ENCODE data around the gene LCA5.
"Not testable (repeated sequence)": the region's sequence is repeated elsewhere in the genome, so short reads cannot be mapped to it uniquely, and the experiment has no call there.

LCA5 gene

DNA sequence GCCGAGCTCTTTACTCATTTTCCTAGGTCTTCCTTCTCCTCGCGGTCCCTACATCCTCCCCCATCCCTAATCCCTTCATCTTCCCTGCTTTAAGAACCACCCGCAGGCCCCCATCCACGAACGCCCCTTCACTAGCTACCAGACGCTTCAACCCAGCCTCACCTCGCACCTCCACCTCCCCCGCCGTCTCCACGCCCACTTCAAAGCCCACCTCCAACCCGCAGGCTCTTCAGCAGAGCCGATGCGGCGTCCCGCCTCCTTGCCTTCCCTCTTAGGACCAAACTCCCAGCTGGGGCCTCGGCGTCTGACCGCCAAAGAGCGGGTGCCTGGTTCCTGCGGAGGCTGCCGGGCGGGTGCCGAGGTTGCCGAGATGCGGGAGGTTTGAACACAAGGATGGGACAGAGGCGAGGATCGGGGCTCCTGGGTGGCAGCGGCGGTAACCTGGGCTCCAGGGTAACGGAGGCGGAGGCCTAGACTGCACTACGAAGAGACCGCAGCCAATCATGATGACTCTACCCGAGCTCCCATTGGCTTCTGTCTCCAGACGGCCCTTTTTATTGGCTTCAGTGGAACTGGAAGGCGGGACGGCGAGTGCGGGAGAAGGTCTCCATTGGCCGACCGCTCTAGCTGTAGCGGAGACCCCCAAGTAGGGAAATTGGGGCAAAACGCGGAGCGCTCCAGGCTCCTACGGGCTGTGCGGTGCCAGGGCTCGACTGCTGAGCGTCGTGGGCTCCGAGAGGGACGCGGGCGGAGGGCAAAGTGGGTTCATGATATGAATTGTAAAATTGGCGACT, at the start of gene LCA5:
Gene LCA5 (minus strand): TSS at position 477 of the 794 bp plus-strand sequence. CDS start 18,536 bp downstream, outside the sequence.
- DNase-seq = peak; percentile 86

DNA sequence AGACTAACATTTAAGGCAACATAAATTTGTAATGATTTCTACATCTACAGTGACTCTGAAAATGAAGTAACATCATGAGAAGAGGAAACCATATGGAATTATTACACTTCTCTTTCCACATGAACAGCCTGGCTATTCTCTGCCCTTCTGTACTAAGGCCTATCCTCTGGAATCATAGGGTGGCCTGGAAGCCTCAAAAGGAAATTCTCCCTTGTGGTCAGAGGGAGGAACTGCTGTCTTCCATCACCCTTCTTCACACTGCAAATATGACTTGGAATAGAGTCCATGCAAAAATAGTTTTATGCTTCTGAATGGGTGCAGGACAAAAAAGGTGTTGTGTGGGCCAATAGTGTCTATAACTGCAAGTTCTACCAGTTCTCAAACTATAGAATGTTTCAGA, 49.3 kb upstream of the LCA5 start:
- no peak for DNase-seq

- no peak for DNase-seq
These were observed 47.1 kb upstream of the LCA5 start for GRCh38 chr6:79584332-79584731.

- DNase-seq = not testable (repeated sequence)
These were observed 40.7 kb upstream of the LCA5 start for GRCh38 chr6:79577926-79578325.

GRCh38 chr6:79574630-79575225, 37.5 kb upstream of the LCA5 start:
- DNase-seq = no peak

- no peak for DNase-seq
These were observed 36.9 kb upstream of the LCA5 start for GRCh38 chr6:79574174-79574573.

- no peak for DNase-seq
These were observed 33.8 kb upstream of the LCA5 start for GRCh38 chr6:79571030-79571367.

- no peak for DNase-seq
These were observed 33.1 kb upstream of the LCA5 start for GRCh38 chr6:79570129-79571029.

GRCh38 chr6:79568996-79569395, 31.8 kb upstream of the LCA5 start:
- DNase-seq = no peak

GRCh38 chr6:79564636-79565035, 27.4 kb upstream of the LCA5 start:
- DNase-seq = no peak

DNA sequence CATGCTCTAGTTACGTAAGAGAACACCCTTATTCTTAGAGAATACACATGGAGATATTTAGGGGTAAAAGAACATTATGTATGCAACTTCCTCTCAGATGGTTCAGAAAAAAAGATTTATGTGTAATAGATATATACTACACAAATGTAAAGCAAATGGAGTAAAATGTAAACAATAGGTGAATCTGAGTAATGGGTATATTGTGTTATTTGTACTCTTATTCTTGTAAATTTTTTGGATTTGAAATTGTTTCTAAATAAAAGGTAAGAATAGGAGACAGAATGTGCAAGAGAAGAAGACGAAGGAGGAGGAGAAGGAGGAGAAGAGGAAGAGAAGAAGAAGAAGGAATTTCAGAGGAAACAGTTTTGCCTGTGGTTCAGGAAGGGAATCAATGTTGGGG, 22.5 kb upstream of the LCA5 start:
- no peak for DNase-seq

DNA sequence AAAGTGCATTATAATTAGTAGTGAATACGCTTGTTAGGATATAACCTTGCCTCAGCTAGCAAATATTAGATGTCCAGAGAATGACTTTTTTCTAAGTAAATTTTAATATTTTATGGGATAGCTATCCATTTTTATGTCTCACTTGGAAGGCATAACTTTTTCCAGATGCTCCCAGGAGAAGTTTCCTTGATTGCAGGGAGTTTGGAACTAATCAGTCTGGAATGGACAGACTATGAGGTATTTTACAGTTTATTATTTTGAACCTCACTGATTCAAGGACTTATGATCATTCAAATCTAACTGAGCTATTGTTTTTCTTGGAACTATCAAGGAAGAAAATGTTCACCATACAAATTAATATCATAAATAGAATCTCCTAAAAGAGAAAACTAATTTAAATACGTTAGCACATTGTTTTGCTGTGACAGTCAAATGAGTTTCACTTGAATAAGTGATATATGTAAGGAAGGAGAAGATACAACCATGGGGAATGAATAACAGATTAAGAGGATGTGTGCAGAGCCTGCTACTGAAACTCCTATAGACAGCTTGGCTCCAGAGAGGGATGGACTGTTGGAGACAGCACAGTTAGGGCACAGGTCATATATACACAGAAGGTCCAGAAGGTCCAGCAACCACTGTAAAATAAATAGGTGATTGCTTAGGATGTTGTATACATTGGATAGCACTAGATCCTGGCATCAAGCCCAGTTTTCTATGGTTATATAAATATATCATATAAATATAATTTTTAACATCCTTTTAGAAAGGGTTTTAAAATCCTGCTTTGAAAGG, 20.6 kb upstream of the LCA5 start:
- no peak for DNase-seq

GRCh38 chr6:79554305-79554704, 17.1 kb upstream of the LCA5 start:
- no peak for DNase-seq

- DNase-seq = no peak
These were observed 14.2 kb upstream of the LCA5 start for GRCh38 chr6:79551401-79551800.

GRCh38 chr6:79548304-79548703, 11.1 kb upstream of the LCA5 start:
- DNase-seq = no peak

- DNase-seq = no peak
These were observed 9.0 kb upstream of the LCA5 start for GRCh38 chr6:79546186-79546585.

DNA sequence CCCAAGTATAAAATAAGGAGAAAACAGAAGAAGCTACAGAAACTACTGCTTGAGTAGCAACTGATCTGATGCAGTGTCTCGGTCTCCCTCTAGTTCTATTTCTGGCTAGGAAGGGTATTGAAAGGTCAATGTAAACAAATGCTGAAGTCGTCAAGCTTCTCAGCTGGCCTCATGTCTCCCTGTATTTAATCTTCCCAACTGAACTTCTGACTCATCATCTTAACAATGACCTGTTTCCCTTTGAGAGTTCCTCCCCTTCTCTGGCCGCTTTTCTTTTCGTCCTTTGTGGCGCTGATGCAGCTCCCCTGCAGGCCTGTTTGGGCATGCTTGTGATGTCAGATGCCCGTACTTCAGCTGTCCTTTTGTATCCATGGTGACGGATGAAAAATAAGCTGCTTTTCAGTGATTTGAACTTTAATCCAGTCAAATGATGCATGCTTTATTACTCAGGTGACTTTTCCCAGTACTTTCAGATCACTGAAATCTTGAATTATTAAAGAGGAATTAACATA, 7.8 kb upstream of the LCA5 start:
- DNase-seq = peak; percentile 8

DNA sequence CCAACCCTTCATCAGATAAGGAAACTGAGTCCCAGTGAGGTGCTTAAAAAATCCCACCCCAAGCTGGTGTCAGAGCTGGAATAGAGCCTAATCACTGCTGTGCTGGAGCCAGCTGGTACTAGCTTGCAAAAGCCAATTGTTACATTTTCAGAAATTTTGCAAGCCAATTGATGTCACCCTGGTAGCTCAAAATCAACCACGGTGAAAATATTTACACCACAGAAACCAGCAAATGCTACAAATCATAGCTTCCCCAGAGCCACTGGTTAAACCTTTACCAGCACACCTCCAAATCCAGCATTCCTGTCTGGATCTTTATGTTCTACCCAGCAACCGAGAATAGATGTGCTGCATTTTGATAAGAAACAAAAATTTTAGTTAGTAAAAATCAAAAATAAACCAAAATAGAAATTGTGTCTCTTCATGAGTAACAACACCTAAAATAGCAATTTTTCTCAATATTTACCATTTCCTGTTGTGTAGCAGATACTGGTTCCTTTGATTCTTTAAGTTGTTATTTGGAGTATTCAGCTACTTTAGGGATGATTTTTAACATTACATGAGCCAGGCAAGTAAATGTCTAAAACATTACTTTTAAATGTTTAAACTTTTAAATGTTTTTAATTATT, 7.2 kb upstream of the LCA5 start:
- no peak for DNase-seq

DNA sequence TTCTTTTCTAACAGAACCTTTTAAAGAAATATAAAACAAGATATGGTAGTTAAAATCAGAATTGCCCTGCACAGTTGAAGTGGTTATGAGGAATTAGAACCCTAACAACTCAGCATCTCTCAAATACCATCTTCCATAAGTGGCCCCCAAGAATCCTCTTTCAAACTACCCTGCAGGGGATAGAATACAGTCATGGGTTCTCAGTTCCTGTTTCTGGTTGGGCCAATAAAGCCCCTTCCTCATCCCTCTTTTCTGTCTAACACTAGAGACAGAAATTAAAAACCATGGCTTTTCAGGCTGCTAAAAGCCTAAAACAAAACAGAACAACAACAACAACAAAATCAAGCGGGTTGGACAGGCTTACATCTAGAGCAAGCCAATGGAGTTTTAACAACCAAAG, 6.7 kb upstream of the LCA5 start:
- no peak for DNase-seq

- no peak for DNase-seq
These were observed 6.2 kb upstream of the LCA5 start for GRCh38 chr6:79543411-79543810.

- no peak for DNase-seq
These were observed 1.1 kb upstream of the LCA5 start for GRCh38 chr6:79538106-79538971.

Data from activated CD4-positive, alpha-beta T cell treated with anti-CD3 and anti-CD28 coated beads for 48 hours (primary cell).